ENCODE measurements around the gene ATP13A5.

The ATP13A5 gene

GRCh38 chr3:193378706-193379105 lies at the start of gene ATP13A5:
Gene ATP13A5, minus strand, starts transcription at chr3:193378753. Its CDS starts 28 bp downstream, at chr3:193378725.
- DNase-seq = no peak

- DNase-seq = no peak
Measured at GRCh38 chr3:193418576-193419373, 40.2 kb upstream of the ATP13A5 start.

- DNase-seq = no peak
Measured at GRCh38 chr3:193416629-193417028, 38.1 kb upstream of the ATP13A5 start.

- no peak for DNase-seq
Measured at GRCh38 chr3:193407688-193408087, 29.1 kb upstream of the ATP13A5 start.

- no peak for DNase-seq
Measured at GRCh38 chr3:193407112-193407511, 28.6 kb upstream of the ATP13A5 start.

GRCh38 chr3:193403307-193403706 lies 24.8 kb upstream of the ATP13A5 start:
- DNase-seq = no peak

- no peak for DNase-seq
Measured at GRCh38 chr3:193400304-193400703, 21.8 kb upstream of the ATP13A5 start.

GRCh38 chr3:193396451-193397244 lies 18.1 kb upstream of the ATP13A5 start:
- DNase-seq = no peak

GRCh38 chr3:193391902-193392301 lies 13.3 kb upstream of the ATP13A5 start:
- DNase-seq = no peak

GRCh38 chr3:193389335-193389734 lies 10.8 kb upstream of the ATP13A5 start:
- no peak for DNase-seq

- DNase-seq = no peak
Measured at GRCh38 chr3:193388361-193388760, 9.8 kb upstream of the ATP13A5 start.

GRCh38 chr3:193387596-193387995 lies 9.0 kb upstream of the ATP13A5 start:
- DNase-seq = no peak

- no peak for DNase-seq
Measured at GRCh38 chr3:193377591-193377990, 962 bp downstream of the ATP13A5 start.

GRCh38 chr3:193375614-193376013 lies 2.9 kb downstream of the ATP13A5 start:
- no peak for DNase-seq

- DNase-seq = no peak
Measured at GRCh38 chr3:193372783-193373182, 5.8 kb downstream of the ATP13A5 start.

- no peak for DNase-seq
Measured at GRCh38 chr3:193367868-193368267, 10.7 kb downstream of the ATP13A5 start.

GRCh38 chr3:193357291-193357690 lies 21.3 kb downstream of the ATP13A5 start:
- DNase-seq = no peak

GRCh38 chr3:193354423-193354822 lies 24.1 kb downstream of the ATP13A5 start:
- no peak for DNase-seq

- DNase-seq = no peak
Measured at GRCh38 chr3:193350744-193351143, 27.8 kb downstream of the ATP13A5 start.

GRCh38 chr3:193348686-193349085 lies 29.9 kb downstream of the ATP13A5 start:
- no peak for DNase-seq

GRCh38 chr3:193347521-193348501 lies 30.7 kb downstream of the ATP13A5 start:
- DNase-seq = no peak

- DNase-seq = no peak
Measured at GRCh38 chr3:193346259-193346658, 32.3 kb downstream of the ATP13A5 start.

GRCh38 chr3:193345431-193345830 lies 33.1 kb downstream of the ATP13A5 start:
- DNase-seq = no peak

All from CD4-positive, alpha-beta T cell treated with Interferon gamma for 1 hour (primary cell).